Hindlimb muscle (tissue), 1 donor: ENCODE data around the gene MC5R. TPM values are rescaled to one million over a fixed set of nuclear protein-coding genes. Genes with fewer than 3 reads are reported as not detected.
A peak's percentile ranks its signal among the peaks of the same experiment; 100 is the strongest.

Source experiments
- DNase-seq: peaks from one replicate; pipeline ENCODE4 v3.0.0-alpha.2; 2013
- polyA plus RNA-seq: library from polyadenylated mRNA; unstranded; fragments of 120-200 nt; gene quantifications from one replicate; pipeline ENCODE4 v1.2.1, GENCODE V29; 2013; ENCODE audit not compliant: insufficient read length

MC5R gene
- 5.5 TPM for polyA plus RNA-seq

DNA sequence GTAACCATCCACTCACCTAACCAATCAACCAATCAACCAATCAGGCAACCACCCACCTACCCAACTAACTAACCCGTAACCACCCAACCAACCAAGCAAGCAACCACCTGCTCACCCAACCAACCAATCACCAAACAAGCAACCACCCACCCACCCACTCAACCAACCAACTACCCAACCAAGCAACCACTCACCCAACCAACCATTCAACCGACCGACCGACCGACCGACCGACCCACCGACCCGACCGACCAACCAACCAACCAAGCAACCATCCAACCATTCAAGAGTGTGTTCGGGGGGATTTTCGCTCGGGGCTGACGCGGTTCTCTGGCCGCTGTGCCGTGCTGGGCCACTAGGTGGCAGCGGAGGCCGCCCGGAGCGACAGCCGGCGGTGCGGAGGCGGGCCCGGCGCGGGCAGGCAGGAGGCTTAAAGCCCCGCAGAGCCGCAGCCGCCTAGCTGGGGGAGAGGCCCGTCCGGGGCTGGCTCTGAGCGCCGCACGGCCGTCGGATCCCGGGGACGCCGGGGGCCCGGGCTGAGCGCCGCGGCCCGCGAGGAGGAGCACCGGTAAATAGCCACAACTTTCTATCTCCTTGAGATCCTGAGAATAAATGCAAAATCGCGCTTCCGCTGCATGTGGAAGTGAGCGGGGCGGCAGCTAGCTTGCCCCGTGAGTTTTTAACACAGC lies at the start of gene MC5R:
Gene MC5R, plus strand, starts transcription at position 443 of the 689 bp plus-strand sequence. CDS start 1,617 bp downstream, outside the sequence.
- peak; percentile 61 for DNase-seq

DNA sequence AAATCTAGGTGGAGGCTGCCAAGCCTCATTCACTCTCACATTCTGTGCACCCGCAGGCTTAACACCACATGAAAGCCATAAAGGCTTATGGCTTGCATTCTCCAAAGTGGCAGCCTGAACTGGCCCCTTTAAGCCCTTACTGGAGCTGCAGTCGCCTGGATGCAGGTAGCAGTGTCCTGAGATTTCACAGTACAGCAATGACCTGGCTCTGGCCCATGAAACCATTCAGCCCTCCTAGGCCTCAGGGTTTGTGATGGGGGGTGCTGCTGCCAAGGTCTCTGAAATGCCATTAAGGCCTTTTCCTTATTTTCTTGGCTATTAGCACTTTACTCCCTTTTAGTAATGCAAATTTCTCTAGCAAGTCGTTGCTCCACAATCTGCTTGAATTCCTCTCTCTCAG lies 48.9 kb upstream of the MC5R start:
- DNase-seq: no peak

DNA sequence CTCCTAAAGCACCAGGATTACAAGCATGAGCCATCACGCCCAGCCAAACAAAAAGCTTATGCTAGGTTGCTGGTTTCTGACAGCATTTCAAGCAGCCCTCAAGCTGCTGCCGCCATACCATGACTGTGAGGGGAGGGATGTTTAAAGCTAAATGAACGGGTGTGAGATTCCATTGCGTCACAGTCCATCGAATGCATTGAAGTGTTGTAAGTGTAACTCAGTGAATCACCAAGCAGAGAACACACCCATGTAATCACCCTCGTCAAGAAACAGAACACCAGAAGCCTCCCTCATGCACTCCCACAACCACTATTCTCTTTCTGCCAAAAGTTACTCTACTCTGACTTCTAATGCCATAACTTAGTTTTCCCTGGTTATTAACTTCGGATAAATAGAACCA lies 32.8 kb upstream of the MC5R start:
- no peak for DNase-seq

DNA sequence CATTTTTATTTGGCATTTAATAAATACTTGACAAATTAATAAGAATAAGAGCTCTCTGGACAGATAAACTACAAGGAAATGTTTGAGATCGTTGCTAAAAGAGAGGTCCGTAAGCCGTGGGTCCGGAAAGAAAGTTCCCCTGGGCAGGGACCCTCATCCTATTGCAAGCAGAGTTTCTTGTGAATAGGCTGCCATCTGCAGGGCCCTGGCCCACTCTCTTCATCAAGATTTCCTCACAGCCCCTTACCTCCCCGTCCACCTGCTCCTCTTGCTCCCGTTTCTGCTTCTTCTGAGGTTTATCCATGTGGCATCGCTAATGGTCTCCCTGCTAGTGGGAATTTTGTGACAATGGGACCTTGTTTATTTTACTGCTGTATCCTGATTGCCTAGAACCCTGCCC lies 30.1 kb upstream of the MC5R start:
- DNase-seq: no peak

DNA sequence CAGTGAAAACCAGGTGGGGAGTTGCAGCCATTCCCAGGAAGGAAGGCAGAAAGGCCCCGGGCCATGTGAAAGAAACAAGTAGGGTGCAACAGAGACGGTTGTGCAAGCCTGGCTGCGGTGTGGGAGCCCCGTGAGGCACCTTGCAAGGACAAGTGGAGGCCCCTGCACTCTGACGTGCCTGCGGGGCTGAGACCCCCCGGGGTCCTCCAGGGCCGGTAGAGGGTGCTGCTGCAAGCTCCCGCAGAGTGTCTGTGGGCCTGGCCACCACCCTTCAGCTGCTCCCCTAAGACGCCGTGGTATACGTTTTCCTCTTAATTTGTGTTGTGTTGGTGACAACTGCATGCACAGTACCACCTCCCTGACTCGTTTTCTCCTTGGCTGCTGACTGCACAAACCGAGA lies 27.4 kb upstream of the MC5R start:
- DNase-seq: no peak

DNA sequence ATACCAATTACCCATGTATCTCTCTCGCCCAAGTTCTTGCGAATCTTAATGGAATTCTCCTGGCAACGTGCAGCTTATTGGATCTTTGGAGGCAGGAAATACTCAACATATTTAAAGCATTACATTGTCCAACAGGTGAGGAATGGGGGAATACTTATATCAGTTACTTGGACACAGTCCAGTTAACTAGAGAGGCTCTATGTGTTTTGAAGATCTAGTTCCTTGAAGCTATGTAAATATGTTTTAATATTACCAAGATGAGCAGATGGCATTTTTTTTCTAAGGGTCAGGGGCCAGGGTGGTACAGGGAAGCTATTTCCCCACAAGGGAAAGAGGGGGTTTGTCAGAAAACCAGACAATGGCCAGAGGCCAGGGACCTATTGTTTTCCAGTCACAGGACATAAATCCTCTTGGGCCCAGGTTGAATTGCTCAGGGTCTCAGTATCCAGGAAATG lies 26.8 kb upstream of the MC5R start:
- no peak for DNase-seq

DNA sequence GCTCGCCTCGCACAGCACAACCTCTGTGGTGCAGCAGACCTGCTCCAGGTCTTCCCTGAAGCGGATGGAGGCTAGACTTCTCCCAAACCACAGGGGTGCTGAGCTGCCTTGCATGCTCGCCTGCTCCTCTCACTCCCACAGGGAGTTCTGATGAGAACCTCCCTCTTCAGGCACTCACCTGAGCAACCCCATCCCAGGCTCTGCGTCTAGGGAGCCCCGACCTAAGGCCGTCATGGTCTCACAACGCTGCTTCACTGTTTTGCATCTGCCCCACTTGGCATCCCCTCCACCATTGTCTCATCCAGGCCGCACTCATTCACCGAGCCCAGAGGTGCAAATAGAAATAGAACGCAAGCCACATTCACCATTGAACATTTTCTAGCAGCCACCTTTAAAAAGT lies 24.6 kb upstream of the MC5R start:
- no peak for DNase-seq

- DNase-seq: peak; percentile 80
These were observed 23.3 kb upstream of the MC5R start for GRCh38 chr18:13800505-13801259.

DNA sequence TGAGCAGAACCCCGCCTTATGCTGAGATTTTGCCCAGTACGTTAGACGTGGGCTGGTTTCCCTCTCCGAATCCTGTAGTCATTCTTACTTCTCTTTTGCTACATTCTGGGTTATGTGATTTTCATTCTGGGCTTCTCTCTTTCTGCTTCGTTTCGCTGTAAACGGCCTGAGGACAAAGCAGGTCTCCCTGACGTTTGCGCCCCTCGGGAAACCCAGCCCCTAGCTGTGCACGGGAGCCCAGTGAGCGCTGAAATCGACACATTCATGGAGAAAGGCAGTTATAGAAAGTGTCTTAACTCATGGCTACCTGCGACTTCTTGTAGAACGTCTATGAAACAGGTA lies 22.7 kb upstream of the MC5R start:
- no peak for DNase-seq

DNA sequence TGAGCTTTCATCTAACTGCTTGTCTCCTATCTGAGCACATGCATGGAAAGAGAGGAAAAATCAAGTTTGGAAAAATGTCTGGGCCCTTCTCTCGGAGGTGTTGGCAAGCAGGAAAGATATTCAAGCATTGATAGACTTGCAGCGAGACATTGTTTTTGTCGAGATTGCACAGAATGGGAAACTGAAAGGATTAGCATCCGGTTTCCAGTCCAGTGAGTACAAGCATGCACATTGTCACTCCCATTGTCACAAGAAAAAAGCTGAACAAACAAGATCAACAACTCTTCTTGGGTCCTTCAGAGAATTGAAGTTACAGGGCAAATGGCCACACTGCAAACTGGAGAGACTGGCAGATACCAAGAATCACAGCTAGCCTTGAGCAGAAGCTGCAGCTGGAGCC lies 19.6 kb upstream of the MC5R start:
- no peak for DNase-seq

- no peak for DNase-seq
These were observed 15.5 kb upstream of the MC5R start for GRCh38 chr18:13808294-13809042.

DNA sequence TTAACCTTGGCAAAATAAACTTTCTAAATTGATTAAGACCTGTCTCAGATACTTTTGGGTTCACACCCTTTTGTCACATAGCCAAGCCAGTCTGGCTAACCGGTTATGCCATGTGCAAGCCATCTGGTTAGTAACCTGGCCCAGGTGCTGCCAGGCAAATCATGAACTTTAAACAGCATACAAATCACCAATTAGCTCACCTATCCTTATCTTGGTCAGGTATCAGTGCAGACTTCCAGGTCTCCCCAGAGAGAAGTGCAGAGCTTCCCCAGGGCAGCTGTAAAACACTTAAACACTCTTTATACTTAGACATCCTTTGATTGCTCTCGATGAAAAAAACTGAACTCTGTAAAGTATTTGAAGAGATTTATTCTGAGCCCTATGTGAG lies 14.9 kb upstream of the MC5R start:
- DNase-seq: no peak

DNA sequence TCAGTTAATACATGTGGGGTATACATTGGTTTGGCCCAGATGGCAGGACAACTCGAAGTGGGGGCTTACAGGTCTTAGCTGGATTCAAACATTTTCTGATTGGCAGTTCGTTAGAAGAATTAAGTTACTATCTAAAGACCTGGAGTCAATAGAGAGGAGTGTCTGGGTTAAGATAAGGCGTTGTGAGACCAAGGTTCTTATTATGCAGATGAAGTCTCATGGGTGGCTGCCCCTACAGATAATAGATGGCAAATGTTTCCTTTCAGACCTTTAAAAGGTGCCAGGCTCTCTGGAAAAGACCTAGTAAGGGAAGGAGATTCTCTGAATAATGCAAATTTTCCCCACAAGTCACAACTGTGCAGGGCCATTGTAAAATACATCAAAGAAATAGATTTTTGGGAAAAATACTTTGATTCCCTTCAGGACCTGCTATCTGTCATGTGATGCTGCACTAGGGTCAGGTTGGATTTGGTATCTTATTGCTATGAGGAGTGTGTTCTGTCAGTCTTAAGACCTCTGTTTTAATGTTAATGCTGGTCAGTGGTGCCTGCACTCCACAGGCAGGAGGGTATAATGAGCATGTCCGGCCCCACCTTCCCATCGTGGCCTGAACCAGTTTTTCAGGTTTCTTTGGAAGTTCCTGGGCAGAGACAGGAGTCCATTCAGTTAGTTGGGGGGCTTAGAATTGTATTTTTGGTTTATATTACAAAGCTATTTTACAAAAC lies 14.3 kb upstream of the MC5R start:
- no peak for DNase-seq

- DNase-seq: no peak
These were observed 12.9 kb upstream of the MC5R start for GRCh38 chr18:13810950-13811485.

DNA sequence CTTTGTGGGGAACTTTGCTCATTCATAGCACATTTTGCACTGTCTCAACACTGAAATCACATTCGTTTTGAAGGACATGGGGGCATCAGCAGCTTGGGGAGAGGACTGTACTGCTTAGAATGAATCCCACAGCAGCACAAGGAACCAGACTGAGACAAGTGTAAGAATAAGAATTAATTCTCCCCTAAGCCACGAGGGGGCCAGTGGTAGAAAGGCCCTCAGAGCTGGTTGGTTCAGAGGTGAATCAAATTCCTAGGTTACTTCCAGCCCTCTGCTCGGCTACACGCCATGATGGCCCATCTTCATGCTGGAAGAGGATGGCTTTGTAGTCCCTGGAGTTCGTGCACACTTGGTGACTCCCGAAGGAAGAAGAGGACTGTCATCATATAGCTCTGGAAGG lies 12.0 kb upstream of the MC5R start:
- DNase-seq: no peak

- peak; percentile 36 for DNase-seq
These were observed 10.6 kb upstream of the MC5R start for GRCh38 chr18:13813271-13813849.

DNA sequence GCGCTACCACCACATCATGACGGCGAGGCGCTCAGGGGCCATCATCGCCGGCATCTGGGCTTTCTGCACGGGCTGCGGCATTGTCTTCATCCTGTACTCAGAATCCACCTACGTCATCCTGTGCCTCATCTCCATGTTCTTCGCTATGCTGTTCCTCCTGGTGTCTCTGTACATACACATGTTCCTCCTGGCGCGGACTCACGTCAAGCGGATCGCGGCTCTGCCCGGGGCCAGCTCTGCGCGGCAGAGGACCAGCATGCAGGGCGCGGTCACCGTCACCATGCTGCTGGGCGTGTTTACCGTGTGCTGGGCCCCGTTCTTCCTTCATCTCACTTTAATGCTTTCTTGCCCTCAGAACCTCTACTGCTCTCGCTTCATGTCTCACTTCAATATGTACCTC lies 2.3 kb downstream of the MC5R start:
- no peak for DNase-seq

DNA sequence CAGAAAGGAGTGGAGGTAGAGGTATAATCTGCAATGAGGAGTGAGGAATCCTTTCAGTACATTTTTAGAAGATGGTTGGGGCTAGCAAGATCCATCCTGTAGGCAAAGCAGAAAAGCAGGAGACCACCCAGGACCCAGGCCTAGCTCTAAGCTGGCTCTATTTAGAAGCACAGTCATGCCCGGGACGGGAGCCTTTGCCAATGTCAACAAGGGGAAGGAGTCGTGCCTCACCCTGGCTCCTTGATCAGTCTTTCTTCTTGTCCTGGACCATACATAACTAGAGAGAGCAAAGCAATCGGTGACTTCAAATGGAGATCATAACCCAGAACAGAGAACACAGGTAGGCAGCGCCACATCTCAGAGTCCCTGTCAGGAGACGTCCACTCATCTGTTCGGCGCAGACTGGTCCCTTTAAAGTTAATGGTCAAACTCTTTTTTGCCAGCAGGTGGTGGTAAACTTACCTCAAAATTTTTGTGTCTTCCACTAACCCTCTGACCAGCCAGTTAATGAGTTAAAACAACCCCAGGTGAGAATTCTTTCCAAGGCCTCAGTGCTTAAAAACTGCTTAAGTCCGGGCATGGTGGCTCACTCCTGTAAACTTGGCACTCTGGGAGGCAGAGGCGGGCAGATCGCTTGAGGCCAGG lies 8.0 kb downstream of the MC5R start:
- DNase-seq: no peak

DNA sequence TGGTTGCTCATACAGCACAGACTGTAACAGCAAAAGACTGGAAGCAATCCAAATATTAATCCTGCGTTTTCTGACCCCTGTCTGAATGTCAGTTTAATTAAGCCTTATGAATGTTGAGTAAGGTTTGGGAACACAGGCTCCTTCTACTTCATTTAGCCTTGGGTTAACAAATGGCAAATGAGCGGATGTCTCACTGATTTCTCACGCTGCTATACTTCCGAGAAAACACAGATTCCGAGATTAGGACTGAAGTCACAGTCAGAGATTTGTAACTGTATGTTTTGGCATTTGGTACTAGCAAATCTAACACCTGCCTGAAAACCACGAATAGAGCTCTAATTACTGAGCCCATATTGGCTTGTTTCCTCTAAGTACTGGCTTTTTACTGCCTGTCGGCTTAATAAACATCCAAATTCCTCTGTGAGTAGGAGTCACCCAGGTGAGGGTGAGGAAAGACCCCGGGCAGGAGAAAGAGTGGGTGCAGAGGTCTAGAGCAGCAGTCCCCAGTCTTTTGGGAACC lies 10.6 kb downstream of the MC5R start:
- DNase-seq: no peak

DNA sequence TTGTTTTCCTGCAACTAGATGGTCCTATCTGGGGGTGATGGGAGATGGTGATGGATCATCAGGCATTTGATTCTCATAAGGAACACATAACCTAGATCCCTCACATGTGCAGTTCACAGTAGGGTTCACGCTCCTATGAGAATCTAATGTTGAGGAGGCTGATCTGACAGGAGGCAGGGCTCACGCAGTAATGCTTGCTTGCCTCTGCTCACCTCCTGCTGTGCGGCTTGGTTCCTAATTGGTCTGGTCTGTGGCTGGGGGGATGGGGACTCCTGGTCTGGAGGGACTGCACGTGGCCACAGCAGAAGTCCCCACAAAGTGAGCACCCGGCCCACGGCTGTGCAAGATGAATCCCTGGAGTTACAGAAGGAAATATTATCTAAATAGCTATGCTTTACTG lies 11.3 kb downstream of the MC5R start:
- DNase-seq: no peak

- no peak for DNase-seq
These were observed 12.6 kb downstream of the MC5R start for GRCh38 chr18:13836559-13836958.
